H1 (cell line): ENCODE results near the gene HIGD1B. TPM values are rescaled to one million over a fixed set of nuclear protein-coding genes. Genes with fewer than 3 reads are reported as not detected.

Experiments used
- SUZ12 ChIP-seq: fragments of 200-600 bp; sonication (generic); IDR thresholded peaks from 2 replicates; pipeline ENCODE4 v1.6.1; 2012; ENCODE audit warnings: mild to moderate bottlenecking, inconsistent platforms, low read length, moderate library complexity, mixed read lengths
- polyA plus RNA-seq, 7 experiments: library from polyadenylated mRNA; depleted of rRNA in 3 of 7; stranded (reverse) in 5 of 7; unstranded in 2 of 7; fragments of >200 nt in 5 of 7; fragments of 200-250 nt in 2 of 7; gene quantifications; 1 replicate in 5 of 7; 2 replicates in 1 of 7; 4 replicates in 1 of 7; pipeline versions ENCODE4 v1.2.1 to v1.2.3, GENCODE V29; 2011 to 2013; ENCODE audit warnings: missing spikeins in 2 of 7, mixed read lengths in 2 of 7
- total RNA-seq: library from RNA; stranded (reverse); fragmentation: NEBNext Ultra II Directional; extraction: Animal tissue kit (Norgen Biotek cat#: 25700); gene quantifications from 2 replicates; pipeline ENCODE4 v1.2.1, GENCODE V29; 2021

Gene HIGD1B
- total and polyA plus RNA-seq, 2 of the 8 experiments (the other 6 are each of a cell fraction or from before 2014, with no cell fraction given), result not detected

DNA sequence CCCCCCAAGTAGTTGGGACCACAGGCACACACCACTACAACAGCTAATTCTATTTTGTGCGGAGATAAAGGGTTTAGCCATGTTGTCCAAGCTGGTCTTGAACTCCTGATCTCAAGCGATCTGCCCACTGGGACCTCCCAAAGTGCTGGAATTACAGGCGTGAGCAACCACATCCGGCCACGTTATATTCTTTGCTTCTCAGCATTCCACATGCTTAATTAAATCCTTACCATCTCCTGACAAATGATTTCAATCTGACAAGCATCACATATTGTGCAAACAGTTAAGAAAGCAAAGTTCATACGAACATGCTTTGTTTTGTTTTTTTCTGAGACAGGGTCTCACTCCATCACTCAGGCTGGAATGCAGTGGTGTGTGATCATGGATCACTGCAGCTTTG is 18.2 kb downstream of the HIGD1B start (continued):
- TF ChIP-seq SUZ12, result no peak
